SJSA1 (cell line): ENCODE results near the gene DARS1. TPM values are rescaled to one million over a fixed set of nuclear protein-coding genes. Genes with fewer than 3 reads are reported as not detected.

ENCODE experiments used
- DNase-seq, 2 experiments: peaks; one replicate each; pipeline ENCODE4 v3.0.0-alpha.2; 2015 to 2020; ENCODE audit warnings: low spot score in 2 of 2, low read depth in 1 of 2
- H3K27ac ChIP-seq: fragments of 250-450 bp; sonication (Bioruptor Pico); 2 replicates; pipeline ENCODE4 v1.5.1; 2020; ENCODE audit warnings: mild to moderate bottlenecking, moderate library complexity
- H3K27me3 ChIP-seq: fragments of 250-450 bp; sonication (Bioruptor Pico); replicated peaks from 2 replicates; pipeline ENCODE4 v1.5.1; 2020; ENCODE audit warnings: mild to moderate bottlenecking, moderate library complexity
- H3K36me3 ChIP-seq: fragments of 250-450 bp; sonication (Bioruptor Pico); 2 replicates; pipeline ENCODE4 v1.5.1; 2020; ENCODE audit warnings: mild to moderate bottlenecking
- H3K4me1 ChIP-seq: fragments of 250-450 bp; sonication (Bioruptor Pico); replicated peaks from 2 replicates; pipeline ENCODE4 v1.6.1; 2021; ENCODE audit warnings: mild to moderate bottlenecking
- H3K4me3 ChIP-seq: fragments of 250-450 bp; sonication (Bioruptor Pico); 2 replicates; pipeline ENCODE4 v1.5.1; 2020; ENCODE audit warnings: mild to moderate bottlenecking
- H3K9me3 ChIP-seq: fragments of 250-450 bp; sonication (Bioruptor Pico); replicated peaks from 2 replicates; pipeline ENCODE4 v1.5.1; 2020; ENCODE audit warnings: mild to moderate bottlenecking
- total RNA-seq: library from RNA; depleted of rRNA; stranded (reverse); fragments of >200 nt; shearing (Covaris generic); gene quantifications from 2 replicates; pipeline ENCODE4 v1.2.3, GENCODE V29; 2014; rRNA removed

DARS1 gene
- 61.1 and 66.3 TPM in 2 replicates for total RNA-seq

GRCh38 chr2:135985018-135985825, at the start of gene DARS1:
Gene DARS1 (minus strand): TSS chr2:135985626. CDS start chr2:135985468, 158 bp downstream.
- peaks cover 18% of the 10 kb centered on the region for H3K36me3 ChIP-seq
- no peaks in the 10 kb centered on the region for H3K27me3 ChIP-seq
- H3K9me3 ChIP-seq: no peaks in the 10 kb centered on the region
- H3K4me1 ChIP-seq: peaks cover 11% of the 10 kb centered on the region; the same call in 1 of the 2 replicates
- H3K27ac ChIP-seq: peak within 1 kb of the TSS; percentile 88
- peak within 1 kb of the TSS; percentile 71 for H3K4me3 ChIP-seq
- DNase-seq: peak; percentile 88 to 90

- no peaks in the 10 kb centered on the region; the same call in 1 of the 2 replicates for H3K27me3 ChIP-seq
- no peaks in the 10 kb centered on the region for H3K9me3 ChIP-seq
- H3K4me3 ChIP-seq: no peak overlapping the region
- no peaks in the 10 kb centered on the region for H3K36me3 ChIP-seq
- no peaks in the 10 kb centered on the region for H3K4me1 ChIP-seq
- no peak for DNase-seq
- H3K27ac ChIP-seq: no peak overlapping the region
Observed at GRCh38 chr2:136034629-136035028, 49.2 kb upstream of the DARS1 start.

- Histone ChIP-seq H3K4me3 (no peak overlapping the region), H3K36me3 (no peaks in the 10 kb centered on the region), H3K9me3 (no peaks in the 10 kb centered on the region), H3K27ac (no peak overlapping the region), H3K4me1 (no peaks in the 10 kb centered on the region), H3K27me3 (no peaks in the 10 kb centered on the region; the same call in 1 of the 2 replicates)
- no peak for DNase-seq
Observed at GRCh38 chr2:136032817-136033535, 47.5 kb upstream of the DARS1 start.

- Histone ChIP-seq H3K27ac (no peak overlapping the region), H3K4me1 (peaks cover 5% of the 10 kb centered on the region), H3K36me3 (no peaks in the 10 kb centered on the region), H3K9me3 (no peaks in the 10 kb centered on the region), H3K27me3 (no peaks in the 10 kb centered on the region; the same call in 1 of the 2 replicates), H3K4me3 (no peak overlapping the region)
- DNase-seq: no peak
Observed at GRCh38 chr2:136032192-136032591, 46.8 kb upstream of the DARS1 start.

- Histone ChIP-seq H3K36me3 (no peaks in the 10 kb centered on the region), H3K4me3 (no peak overlapping the region), H3K4me1 (peaks cover 9% of the 10 kb centered on the region), H3K27ac (no peak overlapping the region), H3K9me3 (no peaks in the 10 kb centered on the region), H3K27me3 (no peaks in the 10 kb centered on the region; the same call in 1 of the 2 replicates)
- no peak for DNase-seq
Observed at GRCh38 chr2:136031711-136032110, 46.3 kb upstream of the DARS1 start.

GRCh38 chr2:136030406-136030805, 45.0 kb upstream of the DARS1 start:
- H3K27ac ChIP-seq: no peak overlapping the region

GRCh38 chr2:136029149-136029548, 43.7 kb upstream of the DARS1 start:
- no peaks in the 10 kb centered on the region for H3K36me3 ChIP-seq
- peaks cover 35% of the 10 kb centered on the region for H3K4me1 ChIP-seq
- H3K27me3 ChIP-seq: no peaks in the 10 kb centered on the region; the same call in 1 of the 2 replicates
- no peak for DNase-seq
- no peaks in the 10 kb centered on the region for H3K9me3 ChIP-seq
- H3K4me3 ChIP-seq: no peak overlapping the region
- no peak overlapping the region for H3K27ac ChIP-seq

More at GRCh38 chr2:136030406-136030805, 45.0 kb upstream of the DARS1 start:
- no peak for DNase-seq
- H3K9me3 ChIP-seq: no peaks in the 10 kb centered on the region
- H3K4me3 ChIP-seq: no peak overlapping the region
- H3K27me3 ChIP-seq: no peaks in the 10 kb centered on the region; the same call in 1 of the 2 replicates
- H3K4me1 ChIP-seq: peaks cover 22% of the 10 kb centered on the region
- no peaks in the 10 kb centered on the region for H3K36me3 ChIP-seq

GRCh38 chr2:136028001-136028400, 42.6 kb upstream of the DARS1 start:
- no peaks in the 10 kb centered on the region for H3K36me3 ChIP-seq
- H3K9me3 ChIP-seq: no peaks in the 10 kb centered on the region
- no peak overlapping the region for H3K27ac ChIP-seq
- no peaks in the 10 kb centered on the region; the same call in 1 of the 2 replicates for H3K27me3 ChIP-seq
- peaks cover 37% of the 10 kb centered on the region for H3K4me1 ChIP-seq
- DNase-seq: no peak
- H3K4me3 ChIP-seq: no peak overlapping the region

- Histone ChIP-seq H3K36me3 (no peaks in the 10 kb centered on the region), H3K27me3 (no peaks in the 10 kb centered on the region), H3K4me1 (peaks cover 38% of the 10 kb centered on the region), H3K4me3 (no peak overlapping the region), H3K27ac (no peak overlapping the region), H3K9me3 (no peaks in the 10 kb centered on the region)
- DNase-seq: peak in 1 of 2 experiments; percentile 50
Observed at GRCh38 chr2:136027112-136027511, 41.7 kb upstream of the DARS1 start.

- Histone ChIP-seq H3K27ac (peak overlapping the region; percentile 95), H3K27me3 (no peaks in the 10 kb centered on the region), H3K4me1 (peaks cover 46% of the 10 kb centered on the region), H3K9me3 (no peaks in the 10 kb centered on the region), H3K36me3 (no peaks in the 10 kb centered on the region), H3K4me3 (peak overlapping the region; percentile 8)
- DNase-seq: peak; percentile 90 to 93
Observed at GRCh38 chr2:136025057-136025973, 39.9 kb upstream of the DARS1 start.

- Histone ChIP-seq H3K27me3 (no peaks in the 10 kb centered on the region), H3K4me1 (peaks cover 46% of the 10 kb centered on the region), H3K4me3 (no peak overlapping the region), H3K36me3 (no peaks in the 10 kb centered on the region), H3K9me3 (no peaks in the 10 kb centered on the region), H3K27ac (peak overlapping the region; percentile 95)
- no peak for DNase-seq
Observed at GRCh38 chr2:136024616-136025015, 39.2 kb upstream of the DARS1 start.

- Histone ChIP-seq H3K36me3 (no peaks in the 10 kb centered on the region), H3K9me3 (no peaks in the 10 kb centered on the region), H3K27ac (peak overlapping the region; percentile 95), H3K4me3 (no peak overlapping the region), H3K4me1 (peaks cover 46% of the 10 kb centered on the region), H3K27me3 (no peaks in the 10 kb centered on the region)
- DNase-seq: no peak
Observed at GRCh38 chr2:136024185-136024584, 38.8 kb upstream of the DARS1 start.

GRCh38 chr2:136023416-136023815, 38.0 kb upstream of the DARS1 start:
- no peaks in the 10 kb centered on the region for H3K27me3 ChIP-seq
- H3K9me3 ChIP-seq: no peaks in the 10 kb centered on the region
- no peaks in the 10 kb centered on the region for H3K36me3 ChIP-seq
- no peak overlapping the region for H3K27ac ChIP-seq
- peaks cover 46% of the 10 kb centered on the region for H3K4me1 ChIP-seq
- H3K4me3 ChIP-seq: no peak overlapping the region
- no peak for DNase-seq
